GM18517 (cell line): ENCODE measurements around the gene RAB44.

Source experiments
- ATAC-seq: cut with Tn5 transposase; IDR thresholded peaks from one replicate; pipeline ENCODE4 v1.9.1; 2021; ENCODE audit warnings: mild to moderate bottlenecking, moderate library complexity; ENCODE audit not compliant: unreplicated experiment

RAB44 gene

DNA sequence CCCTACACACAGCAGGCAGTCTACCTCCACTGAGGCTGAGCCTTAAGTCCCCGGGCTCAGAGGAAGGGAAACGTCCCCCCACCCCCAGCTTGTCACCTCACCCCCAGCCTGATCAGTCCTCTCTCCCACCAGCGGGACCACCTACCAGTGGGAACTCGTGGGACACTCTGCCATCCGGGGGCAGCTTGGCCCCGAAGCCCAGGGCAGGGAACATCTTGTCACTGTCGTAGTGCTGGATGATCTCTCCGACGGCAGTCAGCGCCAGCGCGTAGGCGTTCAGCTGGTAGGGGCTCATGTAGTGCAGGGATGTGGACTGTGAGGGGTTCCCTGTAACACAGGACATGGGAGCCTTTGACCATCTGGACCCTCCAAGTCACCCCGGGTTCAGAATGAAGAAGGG lies 48.6 kb downstream of the RAB44 start:
- no peak for ATAC-seq

- ATAC-seq = no peak
Measured at GRCh38 chr6:36749829-36750489, 52.3 kb downstream of the RAB44 start.

DNA sequence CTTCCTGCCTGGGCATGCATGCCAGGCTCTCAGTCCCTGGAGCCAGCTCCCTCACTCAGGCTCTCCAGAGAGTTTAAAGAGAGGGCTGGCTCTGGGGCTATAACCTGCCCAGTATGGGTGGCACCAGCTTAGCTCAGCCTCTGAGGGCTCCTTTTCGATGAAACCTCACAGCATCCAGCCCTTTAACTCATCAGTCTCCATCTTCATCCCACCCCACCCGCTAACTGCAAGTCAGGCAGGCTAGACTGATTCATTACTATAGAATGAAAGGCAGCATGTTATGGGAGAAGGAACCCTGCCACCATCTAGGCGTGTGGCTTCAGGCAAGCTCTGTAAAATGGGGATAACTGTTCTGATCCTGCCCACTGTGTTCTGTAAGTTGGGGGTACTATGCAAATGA lies 53.5 kb downstream of the RAB44 start:
- ATAC-seq = no peak

DNA sequence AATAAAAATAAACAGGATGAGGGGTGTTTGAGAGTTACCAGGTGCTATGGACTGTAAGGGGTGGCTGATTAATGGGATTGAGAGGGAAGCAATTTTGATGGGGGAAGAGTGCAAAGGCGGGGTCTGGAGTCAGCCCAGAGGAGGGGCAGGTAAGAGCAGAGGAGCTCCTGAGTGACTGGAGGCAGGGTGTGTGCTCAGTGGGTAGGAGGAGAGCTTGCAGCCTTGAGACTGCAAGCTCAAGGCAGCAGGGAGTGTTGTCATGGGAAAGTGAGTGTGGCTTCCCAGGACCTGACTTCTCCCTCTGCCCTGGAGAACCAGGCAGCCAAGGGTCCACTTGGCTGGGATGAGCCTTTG lies 54.2 kb downstream of the RAB44 start:
- ATAC-seq = no peak

DNA sequence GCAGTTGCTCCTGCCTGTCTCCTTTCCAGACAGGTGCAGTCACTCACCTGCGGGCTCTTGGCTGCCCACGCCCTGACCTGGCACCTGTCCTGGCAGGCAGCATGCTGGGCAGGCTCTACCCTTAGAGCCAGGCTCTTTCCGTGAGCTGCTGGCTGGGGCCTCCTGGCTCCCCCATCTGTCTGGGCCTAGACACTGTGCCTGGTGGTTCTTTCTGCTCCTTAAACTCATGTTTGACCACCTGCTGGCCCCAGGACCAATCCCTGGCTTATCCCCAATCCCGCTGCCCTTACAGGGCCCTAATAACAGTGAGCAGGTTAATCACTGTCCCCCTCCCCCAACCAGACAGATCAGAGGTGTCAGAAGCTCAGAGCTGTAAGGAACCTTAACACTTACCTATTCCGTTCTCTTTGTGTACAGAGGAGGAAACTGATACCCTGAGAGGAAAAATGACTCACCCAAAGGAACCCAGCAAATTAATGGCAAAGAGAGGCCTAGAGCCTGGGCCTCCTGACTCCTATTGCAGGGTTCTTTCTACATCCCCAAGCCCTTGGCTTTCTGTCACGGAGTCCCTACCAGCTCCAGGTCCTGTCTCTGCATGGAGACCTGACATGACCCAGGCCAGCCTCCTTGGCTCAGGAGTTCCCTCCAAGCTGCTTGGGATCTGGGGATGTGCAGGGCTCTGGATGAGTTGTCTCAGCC lies 54.7 kb downstream of the RAB44 start:
- ATAC-seq = no peak

- peak; percentile 57 for ATAC-seq
Measured at GRCh38 chr6:36752886-36753506, 55.4 kb downstream of the RAB44 start.

DNA sequence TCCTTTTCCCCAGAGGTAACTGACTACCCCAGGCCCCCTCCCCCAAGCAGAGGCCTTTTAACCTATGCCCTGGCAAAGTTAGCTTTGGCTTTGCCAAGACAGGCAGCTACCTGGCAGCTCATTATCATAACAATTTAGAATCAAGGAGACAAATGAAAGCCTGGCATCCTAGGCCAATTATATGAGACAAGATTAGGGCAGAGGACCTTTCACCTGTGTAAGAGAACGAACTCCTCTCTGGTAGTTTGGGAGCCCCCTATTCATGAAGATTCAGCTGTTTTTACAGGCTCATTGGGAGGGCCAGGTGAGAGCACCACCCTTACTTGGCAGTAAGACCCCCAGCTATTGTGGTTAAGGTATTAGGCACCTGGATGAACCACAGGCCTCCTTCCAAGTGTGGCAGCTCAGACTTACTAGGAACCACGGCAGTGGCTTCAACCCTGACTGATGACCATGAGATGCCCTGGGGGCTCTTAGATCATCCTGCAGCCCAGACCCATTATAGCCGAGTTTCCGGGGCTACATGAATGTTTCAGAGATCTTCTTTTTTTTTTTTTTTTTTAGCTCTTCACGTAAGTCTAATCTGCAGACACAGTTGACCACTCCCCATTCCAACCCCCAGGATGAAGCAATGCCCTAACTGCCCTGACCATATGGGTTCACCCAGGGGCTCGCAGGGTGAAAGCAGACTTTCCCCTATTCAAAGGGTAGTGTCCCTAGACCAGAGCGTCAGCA lies 56.2 kb downstream of the RAB44 start:
- ATAC-seq = no peak

- ATAC-seq = no peak
Measured at GRCh38 chr6:36754582-36755434, 57.2 kb downstream of the RAB44 start.

DNA sequence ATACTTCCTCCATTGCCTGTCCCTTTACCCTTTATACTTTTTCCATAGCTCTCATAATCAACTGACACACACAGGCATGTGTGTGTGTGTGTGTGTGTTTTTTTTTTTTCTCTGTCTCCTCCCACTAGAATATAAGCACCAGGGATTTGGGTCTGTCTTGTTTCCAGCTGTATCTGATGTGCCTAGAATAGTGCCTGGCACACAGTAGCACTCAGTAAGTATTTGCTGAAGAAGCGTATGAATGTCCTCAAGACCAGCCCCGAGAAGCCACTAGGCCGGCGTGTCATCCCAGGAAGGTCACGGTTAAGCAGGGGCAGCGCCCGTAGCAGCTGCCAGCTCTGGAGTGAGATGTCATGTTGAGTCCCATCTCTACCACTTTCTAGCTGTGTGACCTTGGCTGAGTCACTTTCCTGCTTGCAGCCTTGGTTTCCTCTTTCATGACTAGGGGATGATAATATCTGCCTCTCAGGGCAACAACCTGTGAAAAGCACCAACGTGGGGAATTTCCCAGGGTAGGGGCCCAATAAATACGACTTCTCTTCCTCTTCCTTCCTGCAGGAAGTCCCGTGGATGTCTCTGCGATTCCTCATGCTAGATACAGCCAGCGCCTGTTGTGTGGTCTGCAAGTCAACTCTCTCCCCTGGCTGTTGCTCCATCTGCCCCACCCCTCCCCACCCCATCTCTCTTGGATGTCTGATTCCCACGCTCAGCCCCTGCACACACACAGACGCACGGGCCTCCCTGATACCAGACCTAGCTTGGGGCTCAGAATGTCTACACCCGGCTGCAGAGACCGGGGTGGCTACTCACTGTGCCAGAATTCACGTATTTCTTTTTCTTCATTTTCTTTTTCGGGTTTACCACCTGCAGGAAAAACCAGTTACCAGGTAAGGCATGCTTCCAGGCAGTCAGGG lies 58.1 kb downstream of the RAB44 start:
- ATAC-seq = peak; percentile 37

DNA sequence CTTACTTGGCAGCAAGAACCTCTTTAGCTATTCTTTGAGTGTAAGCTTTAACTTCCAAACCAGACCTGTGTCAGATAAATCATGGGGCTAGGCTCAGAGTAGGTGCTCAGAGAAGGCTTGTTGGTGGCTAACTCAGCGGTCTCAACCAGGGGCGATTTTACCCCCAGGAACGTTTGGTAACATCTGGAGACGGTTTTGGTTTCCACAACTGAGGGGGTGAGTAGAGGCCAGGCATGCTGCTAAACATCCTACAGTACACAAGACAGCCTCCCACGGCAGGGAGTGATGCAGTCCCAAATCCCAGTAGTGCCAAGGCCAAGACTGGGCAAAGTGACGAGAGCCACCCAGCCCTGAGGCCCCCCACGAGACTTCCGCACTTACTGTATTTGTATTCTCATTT lies 59.2 kb downstream of the RAB44 start:
- no peak for ATAC-seq

GRCh38 chr6:36757206-36757605 lies 59.6 kb downstream of the RAB44 start:
- no peak for ATAC-seq

GRCh38 chr6:36757943-36758508 lies 60.4 kb downstream of the RAB44 start:
- ATAC-seq = no peak

DNA sequence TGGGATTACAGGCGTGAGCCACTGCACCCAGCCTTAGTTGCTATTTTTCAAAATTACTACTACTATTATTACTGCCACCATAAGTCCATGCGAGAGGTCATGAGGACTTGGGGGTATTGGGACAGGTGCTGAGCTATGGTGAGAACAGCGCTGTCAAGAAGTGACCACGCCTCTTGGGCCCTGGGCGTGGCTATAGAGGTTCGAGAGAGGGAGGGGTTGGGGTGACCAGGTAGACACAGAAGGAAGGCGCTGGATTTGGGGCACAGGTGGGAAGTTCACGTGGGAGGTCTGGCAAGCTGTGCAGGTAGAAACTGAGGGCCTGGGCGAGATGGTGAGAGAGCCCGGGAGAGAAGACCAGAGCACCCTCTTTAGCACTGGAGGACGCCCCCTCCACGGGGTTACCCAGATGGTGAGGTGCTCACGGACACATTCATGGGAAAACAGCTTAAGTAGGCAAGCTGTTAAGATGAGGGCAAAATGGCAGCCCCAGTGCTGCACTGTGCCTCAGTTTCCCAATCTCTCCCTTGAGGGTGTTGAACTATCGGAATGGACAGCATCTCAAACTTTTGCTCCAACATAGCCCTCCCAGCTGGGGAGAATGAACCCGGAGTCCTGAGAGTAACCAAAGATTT lies 61.0 kb downstream of the RAB44 start:
- ATAC-seq = no peak

DNA sequence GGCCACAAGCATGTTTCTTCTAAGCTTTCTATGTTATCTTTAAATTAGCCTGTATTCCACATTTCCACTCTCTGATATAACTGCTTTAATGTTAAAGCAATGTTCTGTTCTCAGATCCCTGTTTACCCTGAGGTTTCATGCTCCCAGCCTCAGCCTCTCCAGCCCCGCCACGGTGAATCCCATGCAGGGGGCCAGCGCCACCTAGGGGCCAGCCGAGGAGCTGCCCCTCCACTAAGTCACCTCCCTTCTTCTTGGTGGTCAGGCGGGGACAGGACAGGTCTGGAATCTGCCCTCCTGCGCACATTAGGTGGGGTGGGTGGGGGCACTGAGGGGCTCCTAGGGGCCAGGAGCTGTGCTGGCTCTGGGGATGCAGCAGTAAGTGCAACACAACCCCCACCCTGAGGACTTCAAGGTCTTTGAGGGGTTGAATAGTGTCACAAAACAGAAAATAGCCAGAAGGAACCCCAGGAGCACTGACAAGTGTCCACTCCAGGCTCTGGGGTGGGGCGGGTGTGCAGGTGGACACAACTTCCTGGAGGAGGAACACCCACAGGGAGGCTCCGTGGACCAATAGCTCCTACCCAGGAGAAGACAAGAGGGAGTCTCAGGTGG lies 61.6 kb downstream of the RAB44 start:
- ATAC-seq = no peak

GRCh38 chr6:36760685-36761435 lies 63.2 kb downstream of the RAB44 start:
- no peak for ATAC-seq

GRCh38 chr6:36762123-36762522 lies 64.5 kb downstream of the RAB44 start:
- no peak for ATAC-seq

GRCh38 chr6:36765190-36765589 lies 67.6 kb downstream of the RAB44 start:
- ATAC-seq = no peak
